SK-N-SH (cell line): Measurements from ENCODE around the gene CCDC149. TPM values are rescaled to one million over a fixed set of nuclear protein-coding genes. Genes with fewer than 3 reads are reported as not detected.

Source experiments
- CTCF ChIA-PET: fragments of 300-600, 350-600 bp; formaldehyde crosslinking; extraction: SDS; loops from one replicate; lab custom pipeline; 2021; lab: Yijun Ruan, JAX
- POLR2A ChIA-PET: fragments of 350-600 bp; sonication (Branson Sonifier 250); formaldehyde crosslinking; extraction: SDS; loops from one replicate; lab custom pipeline; 2020; ENCODE audit warnings: antibody characterized with exemption, inconsistent platforms; lab: Yijun Ruan, JAX
- DNase-seq: peaks from one replicate; pipeline ENCODE4 v3.0.0; 2012
- H2AFZ ChIP-seq: fragments of 200-600 bp; sonication (generic); 2 replicates; pipeline ENCODE4 v1.8.1; 2016; ENCODE audit warnings: antibody characterized with exemption, mild to moderate bottlenecking, low read depth
- H3F3A ChIP-seq: fragments of 200-600 bp; sonication (generic); replicated peaks from 2 replicates; pipeline ENCODE3; 2016; ENCODE audit warnings: antibody characterized with exemption, mild to moderate bottlenecking; ENCODE audit not compliant: insufficient read depth
- H3K27ac ChIP-seq, 2 experiments: fragments of 200-500 bp in 1 of 2; fragments of 200-600 bp in 1 of 2; sonication (Bioruptor generic) in 1 of 2; sonication (generic), shearing (Covaris generic) in 1 of 2; 2 replicates each; pipeline versions ENCODE4 v1.5.1 to v1.6.1; 2014 to 2016; ENCODE audit warnings: low read depth in 2 of 2, inconsistent platforms in 1 of 2, low read length in 1 of 2, mild to moderate bottlenecking in 1 of 2, mixed read lengths in 1 of 2
- H3K27me3 ChIP-seq: fragments of 200-600 bp; sonication (generic), shearing (Covaris generic); 2 replicates; pipeline ENCODE4 v1.6.1; 2016; ENCODE audit warnings: mixed run types; ENCODE audit not compliant: insufficient read depth
- H3K36me3 ChIP-seq, 2 experiments: fragments of 200-500 bp in 1 of 2; fragments of 200-600 bp in 1 of 2; sonication (Bioruptor generic) in 1 of 2; sonication (generic) in 1 of 2; replicated peaks in 1 of 2; 2 replicates each; pipeline versions ENCODE3 to v1.5.1; 2014 to 2016; ENCODE audit warnings: low read length in 1 of 2, mild to moderate bottlenecking in 1 of 2; ENCODE audit not compliant: insufficient read depth in 2 of 2, control insufficient read depth in 1 of 2
- H3K4me1 ChIP-seq, 2 experiments: fragments of 200-500 bp in 1 of 2; fragments of 200-600 bp in 1 of 2; sonication (Bioruptor generic) in 1 of 2; sonication (generic), shearing (Covaris generic) in 1 of 2; 2 replicates each; pipeline versions ENCODE4 v1.5.1 to v1.6.1; 2014 to 2016; ENCODE audit warnings: low read depth in 1 of 2, low read length in 1 of 2, mixed run types in 1 of 2; ENCODE audit not compliant: insufficient read depth in 2 of 2, control insufficient read depth in 1 of 2
- H3K4me2 ChIP-seq: fragments of 200-600 bp; sonication (generic), shearing (Covaris generic); 2 replicates; pipeline ENCODE4 v1.6.1; 2017; ENCODE audit warnings: mixed run types
- H3K4me3 ChIP-seq, 2 experiments: fragments of 200-500 bp in 1 of 2; fragments of 200-600 bp in 1 of 2; sonication (Bioruptor generic) in 1 of 2; sonication (generic), shearing (Covaris generic) in 1 of 2; 2 replicates each; pipeline versions ENCODE4 v1.5.1 to v1.8.1; 2014 to 2016; ENCODE audit warnings: low read depth in 2 of 2, inconsistent platforms in 1 of 2, low read length in 1 of 2, mild to moderate bottlenecking in 1 of 2, mixed read lengths in 1 of 2, moderate library complexity in 1 of 2
- H3K79me2 ChIP-seq: fragments of 200-600 bp; sonication (generic); 2 replicates; pipeline ENCODE4 v1.8.1; 2017; ENCODE audit warnings: mild to moderate bottlenecking; ENCODE audit not compliant: insufficient read depth
- H3K9ac ChIP-seq: fragments of 200-600 bp; sonication (generic); 2 replicates; pipeline ENCODE4 v1.6.1; 2017; ENCODE audit warnings: mixed run types
- H3K9me2 ChIP-seq: fragments of 200-600 bp; sonication (generic); 2 replicates; pipeline ENCODE4 v1.6.1; 2017; ENCODE audit warnings: mixed run types
- H3K9me3 ChIP-seq: fragments of 200-600 bp; sonication (generic); 2 replicates; pipeline ENCODE4 v1.6.1; 2017; ENCODE audit warnings: mixed run types, mild to moderate bottlenecking, moderate library complexity
- H4K20me1 ChIP-seq: fragments of 200-600 bp; sonication (generic); 2 replicates; pipeline ENCODE4 v1.6.1; 2017; ENCODE audit warnings: mild to moderate bottlenecking, mixed run types; ENCODE audit not compliant: insufficient read depth
- ELF1 ChIP-seq: IDR thresholded peaks from 2 replicates; pipeline ENCODE4 v1.4.0; 2012
- FOSL2 ChIP-seq: IDR thresholded peaks from 2 replicates; pipeline ENCODE4 v1.4.0; 2012; ENCODE audit warnings: low read depth, mild to moderate bottlenecking, moderate library complexity, borderline replicate concordance
- GABPA ChIP-seq: IDR thresholded peaks from 2 replicates; pipeline ENCODE4 v1.4.0; 2012; ENCODE audit warnings: low read depth, mild to moderate bottlenecking
- GATA2 ChIP-seq: sonication (generic); formaldehyde crosslinking; IDR thresholded peaks from 2 replicates; pipeline ENCODE4 v1.5.0; 2020; ENCODE audit warnings: mild to moderate bottlenecking, missing genetic modification reagents
- IRF3 ChIP-seq: fragments of 150-350 bp; IDR thresholded peaks from 2 replicates; pipeline ENCODE4 v1.6.1; 2016; ENCODE audit warnings: mild to moderate bottlenecking, low read depth, low read length
- MXI1 ChIP-seq: IDR thresholded peaks from 2 replicates; pipeline ENCODE4 v1.6.1; 2012; ENCODE audit warnings: mild to moderate bottlenecking, low read depth, low read length, improper control_type of control experiment
- PBX3 ChIP-seq: IDR thresholded peaks from 2 replicates; pipeline ENCODE4; 2012
- RCOR1 ChIP-seq: fragments of 150-350 bp; IDR thresholded peaks from 2 replicates; pipeline ENCODE4 v1.6.1; 2017; ENCODE audit warnings: antibody characterized with exemption, low read length
- REST ChIP-seq: IDR thresholded peaks from 2 replicates; pipeline ENCODE4 v1.6.1; 2012; ENCODE audit warnings: mild to moderate bottlenecking, low read depth, low read length, moderate library complexity
- RXRA ChIP-seq: IDR thresholded peaks from 2 replicates; pipeline ENCODE4 v1.4.0; 2012; ENCODE audit warnings: low read depth, mild to moderate bottlenecking, borderline replicate concordance
- YY1 ChIP-seq: IDR thresholded peaks from 2 replicates; pipeline ENCODE4 v1.4.0; 2012; ENCODE audit warnings: low read depth, mild to moderate bottlenecking
- WGBS: methylation state at CpG from one replicate; pipeline ENCODE4 v1.1.6; 2017; ENCODE audit warnings: low lambda C conversion rate; 5-methylcytosine and 5-hydroxymethylcytosine counted together
- polyA plus RNA-seq, 3 experiments: library from polyadenylated mRNA; depleted of rRNA; stranded (reverse); fragments of >200 nt; gene quantifications; 2 replicates each; pipeline ENCODE4 v1.2.3, GENCODE V29; 2012
- TF ChIP-seq, protein P1 (sequence below): IDR thresholded peaks from 2 replicates; pipeline ENCODE4 v1.4.0; 2012; ENCODE audit warnings: low read depth, borderline replicate concordance

CCDC149 gene
- polyA plus RNA-seq, 1 of the 3 experiments (the other 2 are of a cell fraction) = 5.5 TPM

DNA sequence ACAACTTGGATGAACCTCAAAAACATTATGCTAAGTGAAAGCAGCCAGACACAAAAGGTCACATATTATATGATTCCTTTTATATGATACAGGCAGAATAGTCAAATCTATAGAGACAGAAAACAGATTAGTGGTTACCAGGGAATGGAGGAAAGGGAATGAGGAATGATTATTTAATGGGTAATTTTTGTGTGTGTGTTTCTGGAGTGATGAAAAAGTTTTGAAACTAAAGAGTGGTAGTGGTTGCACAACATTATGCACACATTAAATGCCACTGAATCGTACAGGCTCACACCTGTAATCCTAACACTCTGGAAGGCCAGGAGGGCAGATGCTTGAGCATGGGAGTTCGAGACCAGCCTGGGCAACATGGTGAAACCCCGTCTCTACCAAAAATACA, 137.1 kb downstream of the CCDC149 start:
- no peak overlapping the region for H3K4me3 ChIP-seq
- WGBS = 68% methylated on average over 2 of the region's 3 CpGs
- H4K20me1 ChIP-seq = no peaks in the 10 kb centered on the region
- CTCF ChIA-PET = no interaction called here
- no peak overlapping the region for H3K27ac ChIP-seq
- no peaks in the 10 kb centered on the region for H3K27me3 ChIP-seq
- POLR2A ChIA-PET = no interaction called here
- H3K9me3 ChIP-seq = no peaks in the 10 kb centered on the region
- no peak overlapping the region for H3K9ac ChIP-seq
- H3K9me2 ChIP-seq = no peaks in the 10 kb centered on the region
- no peak overlapping the region for H3K4me2 ChIP-seq
- H2AFZ ChIP-seq = no peak overlapping the region
- H3K79me2 ChIP-seq = no peaks in the 10 kb centered on the region
- H3K36me3 ChIP-seq = no peaks in the 10 kb centered on the region
- no peak for DNase-seq
- TF ChIP-seq PBX3 (no peak), ELF1 (no peak), RCOR1 (no peak), GATA2 (CRISPR knock-in tag) (no peak), FOSL2 (no peak), YY1 (no peak), IRF3 (no peak), GABPA (no peak)
- TF ChIP-seq, protein P1, sequence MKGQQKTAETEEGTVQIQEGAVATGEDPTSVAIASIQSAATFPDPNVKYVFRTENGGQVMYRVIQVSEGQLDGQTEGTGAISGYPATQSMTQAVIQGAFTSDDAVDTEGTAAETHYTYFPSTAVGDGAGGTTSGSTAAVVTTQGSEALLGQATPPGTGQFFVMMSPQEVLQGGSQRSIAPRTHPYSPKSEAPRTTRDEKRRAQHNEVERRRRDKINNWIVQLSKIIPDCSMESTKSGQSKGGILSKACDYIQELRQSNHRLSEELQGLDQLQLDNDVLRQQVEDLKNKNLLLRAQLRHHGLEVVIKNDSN = no peak
- peaks cover 35% of the 10 kb centered on the region for H3F3A ChIP-seq
- peaks cover 3 to 29% of the 10 kb centered on the region in 2 experiments for H3K4me1 ChIP-seq

DNA sequence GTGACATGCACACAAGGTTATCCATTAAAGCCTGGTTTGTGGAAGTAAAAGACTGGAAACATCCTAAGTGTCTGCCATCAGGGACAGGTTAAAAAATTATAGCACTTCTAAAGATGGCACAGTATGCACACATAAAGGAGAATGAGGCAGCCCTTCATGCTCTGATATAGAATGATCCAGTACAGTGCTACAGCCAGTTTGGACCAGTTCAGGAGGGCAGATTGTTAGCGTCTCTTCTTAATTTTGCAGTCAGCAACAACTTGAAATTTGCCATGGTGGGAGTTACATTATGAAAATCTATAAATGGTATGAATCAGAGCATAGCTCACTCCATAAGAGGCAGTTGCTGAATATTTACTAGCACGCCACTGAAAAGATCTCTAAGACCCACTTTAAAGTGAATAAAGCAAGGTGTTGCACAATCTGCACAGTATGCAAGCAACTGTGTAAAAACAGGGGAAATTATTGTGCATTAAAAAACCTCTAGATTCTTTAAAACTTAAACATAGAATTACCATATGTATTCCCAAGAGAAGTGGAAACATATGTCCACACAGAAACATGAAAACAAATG, 137.7 kb downstream of the CCDC149 start:
- 49% methylated on average over 2 of the region's 2 CpGs for WGBS
- Histone ChIP-seq H3K4me2 (no peak overlapping the region), H3K79me2 (no peaks in the 10 kb centered on the region), H3K4me3 (no peak overlapping the region), H3K27ac (no peak overlapping the region), H3K36me3 (no peaks in the 10 kb centered on the region), H3K9me2 (no peaks in the 10 kb centered on the region), H3K9me3 (no peaks in the 10 kb centered on the region), H3K27me3 (no peaks in the 10 kb centered on the region), H3F3A (peaks cover 39% of the 10 kb centered on the region), H3K9ac (no peak overlapping the region), H2AFZ (no peak overlapping the region), H4K20me1 (no peaks in the 10 kb centered on the region), H3K4me1 (peaks cover 3 to 35% of the 10 kb centered on the region in 2 experiments)
- ChIA-PET CTCF (no interaction called here), POLR2A (no interaction called here)
- TF ChIP-seq REST (no peak), PBX3 (no peak), YY1 (no peak), MXI1 (no peak), RXRA (no peak)
- DNase-seq = no peak
